Endothelial cell of umbilical vein (primary cell): ENCODE results near the gene CD48. TPM values are rescaled to one million over a fixed set of nuclear protein-coding genes. Genes with fewer than 3 reads are reported as not detected.

Experiments
- BruUV-seq: library from RNA; stranded (reverse); fragments of 400-500 nt; replicated peaks from 2 replicates; lab custom pipeline; 2021; lab: Mats Ljungman, UMichigan
- CTCF ChIA-PET: fragments of 300-600, 350-600 bp; sonication (Branson Sonifier 250); formaldehyde crosslinking; loops from one replicate; lab custom pipeline; 2021; ENCODE audit warnings: antibody characterized with exemption, inconsistent platforms; lab: Charles Lee
- POLR2A ChIA-PET: fragments of 300-600, 350-600 bp; sonication (Branson Sonifier 250); formaldehyde crosslinking; loops from one replicate; lab custom pipeline; 2021; ENCODE audit warnings: antibody characterized with exemption, inconsistent platforms; lab: Charles Lee
- DNase-seq: peaks from one replicate; pipeline ENCODE4 v3.0.0-alpha.2; 2011; ENCODE audit warnings: low read depth, low spot score
- FAIRE-seq: peaks from 2 replicates; lab custom pipeline; 2011; peaks lifted over from hg19 to GRCh38; lab: Jason Lieb, UNC
- H2AFZ ChIP-seq: 2 replicates; pipeline ENCODE4 v1.6.0; 2012; ENCODE audit warnings: low read depth, low read length, control low read depth, inconsistent platforms
- H3K27ac ChIP-seq: 2 replicates; pipeline ENCODE4 v1.5.1; 2011; ENCODE audit warnings: low read depth, mild to moderate bottlenecking, control low read depth, low read length, moderate library complexity; ENCODE audit not compliant: insufficient read depth
- H3K27me3 ChIP-seq, 2 experiments: 2 replicates each; pipeline versions ENCODE4 v1.6.0 to v1.6.1; 2011; ENCODE audit warnings: low read length in 2 of 2, mixed read lengths in 1 of 2; ENCODE audit not compliant: control insufficient read depth in 2 of 2, insufficient read depth in 2 of 2
- H3K36me3 ChIP-seq, 2 experiments: 2 replicates in 1 of 2; 3 replicates in 1 of 2; pipeline ENCODE4 v1.5.1; 2011; ENCODE audit warnings: low read length in 2 of 2, mild to moderate bottlenecking in 1 of 2, moderate library complexity in 1 of 2; ENCODE audit not compliant: control insufficient read depth in 2 of 2, insufficient read depth in 2 of 2; ENCODE audit errors: extremely low read depth in 1 of 2
- H3K4me1 ChIP-seq: 3 replicates; pipeline ENCODE4 v1.5.1; 2011; ENCODE audit warnings: mild to moderate bottlenecking, low read length; ENCODE audit not compliant: control insufficient read depth, insufficient read depth; ENCODE audit errors: extremely low read depth
- H3K4me2 ChIP-seq: 2 replicates; pipeline ENCODE4 v1.6.1; 2011; ENCODE audit warnings: low read length, control low read depth, mixed read lengths; ENCODE audit not compliant: insufficient read depth
- H3K4me3 ChIP-seq, 3 experiments: fragments of 200-600 bp in 1 of 3; sonication (generic), shearing (Covaris generic) in 1 of 3; replicated peaks in 1 of 3; 2 replicates each; pipeline ENCODE4 v1.5.1; 2011 to 2016; ENCODE audit warnings: control low read depth in 3 of 3, low read length in 3 of 3, mild to moderate bottlenecking in 2 of 3, inconsistent platforms in 1 of 3, low read depth in 1 of 3, moderate library complexity in 1 of 3; ENCODE audit not compliant: insufficient read depth in 1 of 3
- H3K79me2 ChIP-seq: 2 replicates; pipeline ENCODE4 v1.6.0; 2012; ENCODE audit warnings: low read length, inconsistent platforms; ENCODE audit not compliant: control insufficient read depth, insufficient read depth
- H3K9ac ChIP-seq: replicated peaks from 2 replicates; pipeline ENCODE3; 2011; ENCODE audit warnings: low read length, control low read depth; ENCODE audit not compliant: insufficient read depth; ENCODE audit errors: extremely low read depth
- H3K9me1 ChIP-seq: replicated peaks from 3 replicates; pipeline ENCODE4 v1.6.0; 2011; ENCODE audit warnings: mild to moderate bottlenecking, low read length; ENCODE audit not compliant: control insufficient read depth, insufficient read depth; ENCODE audit errors: extremely low read depth
- H3K9me3 ChIP-seq: replicated peaks from 2 replicates; pipeline ENCODE4 v1.5.1; 2012; ENCODE audit warnings: low read length, inconsistent platforms; ENCODE audit not compliant: control insufficient read depth, insufficient read depth
- H4K20me1 ChIP-seq: replicated peaks from 2 replicates; pipeline ENCODE3; 2011; ENCODE audit warnings: mild to moderate bottlenecking, low read length; ENCODE audit not compliant: control insufficient read depth, insufficient read depth; ENCODE audit errors: extremely low read depth
- CTCF ChIP-seq, 2 donors: IDR thresholded peaks; 1 replicate in 1 of 2; 2 replicates in 1 of 2; pipeline ENCODE4 v1.5.1; 2011; ENCODE audit warnings: low read length in 2 of 2, mild to moderate bottlenecking in 2 of 2, moderate library complexity in 2 of 2, control low read depth in 1 of 2, inconsistent platforms in 1 of 2, low read depth in 1 of 2; ENCODE audit not compliant: insufficient read depth in 1 of 2; ENCODE audit errors: extremely low read depth in 1 of 2
- EZH2 ChIP-seq: IDR thresholded peaks from 2 replicates; pipeline ENCODE4 v1.6.1; 2012; ENCODE audit warnings: borderline replicate concordance, low read depth, mild to moderate bottlenecking, moderate library complexity, low read length, inconsistent platforms; ENCODE audit not compliant: severe bottlenecking
- FOS ChIP-seq: IDR thresholded peaks from 2 replicates; pipeline ENCODE4 v1.6.1; 2011; ENCODE audit warnings: mild to moderate bottlenecking, low read length, moderate library complexity, borderline replicate concordance; ENCODE audit not compliant: insufficient read depth
- GATA2 ChIP-seq: IDR thresholded peaks from 2 replicates; pipeline ENCODE4 v1.7.0; 2011; ENCODE audit warnings: low read depth, mild to moderate bottlenecking, moderate library complexity, mixed read lengths, low read length; ENCODE audit not compliant: insufficient read length, insufficient read depth
- JUN ChIP-seq: IDR thresholded peaks from 2 replicates; pipeline ENCODE4 v1.6.1; 2011; ENCODE audit warnings: borderline replicate concordance, low read depth; ENCODE audit not compliant: insufficient read length, insufficient read depth
- MAX ChIP-seq: IDR thresholded peaks from 2 replicates; pipeline ENCODE4 v1.6.1; 2011; ENCODE audit not compliant: insufficient read depth, insufficient read length
- MYC ChIP-seq: IDR thresholded peaks from one replicate; pipeline ENCODE4 v1.6.1; 2011; ENCODE audit warnings: mild to moderate bottlenecking, low read depth, low read length
- POLR2A ChIP-seq: IDR thresholded peaks from 2 replicates; pipeline ENCODE4 v1.6.1; 2012; ENCODE audit warnings: low read depth, mild to moderate bottlenecking, control low read depth, low read length
- POLR2AphosphoS5 ChIP-seq: IDR thresholded peaks from 2 replicates; pipeline ENCODE4 v1.6.1; 2012; ENCODE audit warnings: low read depth, mild to moderate bottlenecking, control low read depth, low read length, moderate library complexity; ENCODE audit not compliant: insufficient read depth
- dilution Hi-C: fragments of 300-500 bp; cut with MboI; formaldehyde crosslinking; loops from one replicate; pipeline ENCODE4 v1.15.0; 2019; ENCODE audit warnings: low sequenced_read_pairs; ENCODE audit not compliant: extremely low pct_ligation_motif_present
- intact Hi-C: fragments of 100-400 bp; cut with micrococcal nuclease; formaldehyde crosslinking; loops from one replicate; pipeline ENCODE4 v1.10.0; 2022
- polyA plus RNA-seq, 4 experiments: library from polyadenylated mRNA; depleted of rRNA in 3 of 4; stranded (reverse) in 3 of 4; unstranded in 1 of 4; fragments of >200 nt; gene quantifications; 2 replicates each; pipeline versions ENCODE4 v1.2.1 to v1.2.3, GENCODE V29; 2011 to 2012; ENCODE audit warnings: missing spikeins in 1 of 4
- total RNA-seq: library from RNA; stranded (reverse); gene quantifications from 2 replicates; pipeline ENCODE4 v1.2.3, GENCODE V29; 2021

The CD48 gene
- total and polyA plus RNA-seq, 2 donors (not counting 3 experiments of a cell fraction or from before 2014, with no cell fraction given), result not detected

GRCh38 chr1:160733898-160734297, 22.3 kb upstream of the CD48 start:
- ChIA-PET POLR2A (no interaction called here), CTCF (interaction anchor here (1.3 to 1.8 kb wide), 2 partner anchors 10 to 11 kb away, joined by 3 to 4 read pairs; no protein-coding TSS in a partner anchor)
- Histone ChIP-seq H3K9me1 (no peaks in the 10 kb centered on the region), H3K9ac (no peak overlapping the region), H3K27me3 (peaks cover 0 to 2% of the 10 kb centered on the region in 2 experiments), H3K27ac (no peak overlapping the region), H3K79me2 (no peaks in the 10 kb centered on the region), H3K4me1 (no peaks in the 10 kb centered on the region), H3K9me3 (no peaks in the 10 kb centered on the region), H3K4me3 (no peak overlapping the region), H3K36me3 (no peaks in the 10 kb centered on the region), H2AFZ (no peak overlapping the region), H3K4me2 (no peak overlapping the region), H4K20me1 (no peaks in the 10 kb centered on the region)
- DNase-seq (no peak), FAIRE-seq (no peak)
- no peak for TF ChIP-seq GATA2
- no peak for TF ChIP-seq POLR2A
- no peak for TF ChIP-seq POLR2AphosphoS5
- TF ChIP-seq CTCF (IDR thresholded peaks at IDR 0.05; ENCODE audit: extremely low read depth in 1 of 2, insufficient read depth in 1 of 2, low read depth in 1 of 2, low read length in 2 of 2), result no peak
- TF ChIP-seq EZH2, result no peak
- no peak for TF ChIP-seq JUN
- no peak for TF ChIP-seq MYC
- TF ChIP-seq FOS, result no peak
- no peak for TF ChIP-seq MAX
- dilution Hi-C loops (no loop called here), intact Hi-C loops (no loop called here)
- no TSS peak for BruUV-seq
